GM19324 (cell line): Measurements from ENCODE around the gene ARHGAP18.

Source experiments
- ATAC-seq: cut with Tn5 transposase; IDR thresholded peaks from one replicate; pipeline ENCODE4 v1.9.1; 2021; ENCODE audit warnings: mild to moderate bottlenecking, moderate library complexity; ENCODE audit not compliant: unreplicated experiment, low FRiP score

Gene ARHGAP18

DNA sequence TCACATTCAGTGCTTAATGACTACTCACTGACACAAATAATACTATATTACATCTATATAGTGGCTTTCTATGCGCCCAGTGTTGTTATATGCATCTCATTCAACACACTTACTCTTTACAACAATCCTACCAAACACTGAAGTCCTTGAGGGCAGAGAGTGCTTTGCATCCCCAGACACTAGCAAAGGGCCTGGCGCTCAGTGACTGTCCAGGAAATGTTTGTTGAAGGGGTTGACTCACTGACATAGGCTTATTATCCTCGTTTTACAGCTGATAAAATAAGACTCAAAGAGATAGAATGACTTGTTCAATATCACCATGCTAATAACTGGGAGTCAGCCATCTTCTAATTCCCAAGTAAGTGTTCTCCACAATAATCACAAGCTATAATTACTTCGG lies 163.3 kb downstream of the ARHGAP18 start:
- no peak for ATAC-seq

GRCh38 chr6:129544892-129545612 lies 164.9 kb downstream of the ARHGAP18 start:
- ATAC-seq: no peak

GRCh38 chr6:129543981-129544380 lies 166.0 kb downstream of the ARHGAP18 start:
- no peak for ATAC-seq

GRCh38 chr6:129542705-129543104 lies 167.3 kb downstream of the ARHGAP18 start:
- no peak for ATAC-seq

DNA sequence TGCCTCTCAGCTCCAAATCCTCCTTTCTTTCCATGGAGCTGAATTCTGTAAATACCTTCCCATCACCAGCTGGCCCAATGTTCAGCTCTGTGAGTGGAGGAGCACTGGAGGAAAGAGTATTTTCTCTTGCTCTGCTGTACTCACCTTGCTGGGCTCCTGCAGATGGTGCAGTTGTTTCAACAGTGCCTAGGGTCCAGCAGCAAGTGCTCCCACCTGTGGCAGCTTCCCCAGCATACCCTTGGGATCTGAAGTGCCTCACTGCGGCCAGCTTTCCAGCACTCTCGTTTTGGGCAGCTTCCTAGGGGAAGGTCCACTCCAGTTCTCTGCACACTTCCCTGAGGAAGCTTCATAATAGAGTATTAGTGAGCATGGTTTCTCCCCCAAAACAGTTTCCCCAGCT lies 170.9 kb downstream of the ARHGAP18 start:
- no peak for ATAC-seq

- ATAC-seq: no peak
Measured at GRCh38 chr6:129536271-129536670, 173.7 kb downstream of the ARHGAP18 start.

- no peak for ATAC-seq
Measured at GRCh38 chr6:129534926-129535325, 175.1 kb downstream of the ARHGAP18 start.
